Mesodermal cell (in vitro differentiated cells): ENCODE results near the gene PLA2G15.
A peak's percentile ranks its signal among the peaks of the same experiment; 100 is the strongest.

ENCODE experiments used
- H3K27ac ChIP-seq: 2 replicates; pipeline ENCODE4 v1.7.0; 2013; ENCODE audit warnings: mild to moderate bottlenecking, low read depth, low read length, moderate library complexity; ENCODE audit not compliant: severe bottlenecking
- H3K36me3 ChIP-seq: 2 replicates; pipeline ENCODE4 v1.7.1; 2013; ENCODE audit warnings: mild to moderate bottlenecking, low read length, moderate library complexity; ENCODE audit not compliant: control insufficient read depth, insufficient read depth
- H3K4me1 ChIP-seq: one replicate; pipeline ENCODE4 v1.7.1; 2013; ENCODE audit warnings: mild to moderate bottlenecking, low read length; ENCODE audit not compliant: insufficient read depth, control insufficient read depth, poor library complexity, severe bottlenecking
- H3K4me3 ChIP-seq: 2 replicates; pipeline ENCODE4 v1.7.0; 2013; ENCODE audit warnings: low read length, control low read depth, mild to moderate bottlenecking; ENCODE audit not compliant: insufficient read depth, poor library complexity, severe bottlenecking; ENCODE audit errors: extremely low read depth
- H3K9me3 ChIP-seq: 2 replicates; pipeline ENCODE4 v1.7.1; 2013; ENCODE audit warnings: mild to moderate bottlenecking, low read length, moderate library complexity; ENCODE audit not compliant: control insufficient read depth
- WGBS, 2 experiments: methylation state at CpG; one replicate each; pipeline ENCODE4 v1.1.5; 2013; ENCODE audit warnings: missing lambda C conversion rate in 2 of 2; ENCODE audit not compliant: insufficient coverage in 2 of 2; 5-methylcytosine and 5-hydroxymethylcytosine counted together

Gene PLA2G15

GRCh38 chr16:68269793-68270192 lies 24.6 kb downstream of the PLA2G15 start:
- H3K36me3 ChIP-seq: peaks cover 57% of the 10 kb centered on the region
- peaks cover 7% of the 10 kb centered on the region for H3K4me1 ChIP-seq
- no peak overlapping the region for H3K4me3 ChIP-seq
- H3K27ac ChIP-seq: no peak overlapping the region
- no peaks in the 10 kb centered on the region for H3K9me3 ChIP-seq
- WGBS, 2 experiments: 100% methylated on average over 2 to 3 of the region's 4 CpGs

GRCh38 chr16:68270353-68270752 lies 25.2 kb downstream of the PLA2G15 start:
- Histone ChIP-seq H3K4me3 (no peak overlapping the region), H3K27ac (no peak overlapping the region), H3K4me1 (peaks cover 7% of the 10 kb centered on the region), H3K36me3 (peaks cover 63% of the 10 kb centered on the region), H3K9me3 (no peaks in the 10 kb centered on the region)
- 100% methylated on average over 1 of the region's 1 CpG; no CpG with 5 or more reads in 1 of the 2 experiments for WGBS, 2 experiments

DNA sequence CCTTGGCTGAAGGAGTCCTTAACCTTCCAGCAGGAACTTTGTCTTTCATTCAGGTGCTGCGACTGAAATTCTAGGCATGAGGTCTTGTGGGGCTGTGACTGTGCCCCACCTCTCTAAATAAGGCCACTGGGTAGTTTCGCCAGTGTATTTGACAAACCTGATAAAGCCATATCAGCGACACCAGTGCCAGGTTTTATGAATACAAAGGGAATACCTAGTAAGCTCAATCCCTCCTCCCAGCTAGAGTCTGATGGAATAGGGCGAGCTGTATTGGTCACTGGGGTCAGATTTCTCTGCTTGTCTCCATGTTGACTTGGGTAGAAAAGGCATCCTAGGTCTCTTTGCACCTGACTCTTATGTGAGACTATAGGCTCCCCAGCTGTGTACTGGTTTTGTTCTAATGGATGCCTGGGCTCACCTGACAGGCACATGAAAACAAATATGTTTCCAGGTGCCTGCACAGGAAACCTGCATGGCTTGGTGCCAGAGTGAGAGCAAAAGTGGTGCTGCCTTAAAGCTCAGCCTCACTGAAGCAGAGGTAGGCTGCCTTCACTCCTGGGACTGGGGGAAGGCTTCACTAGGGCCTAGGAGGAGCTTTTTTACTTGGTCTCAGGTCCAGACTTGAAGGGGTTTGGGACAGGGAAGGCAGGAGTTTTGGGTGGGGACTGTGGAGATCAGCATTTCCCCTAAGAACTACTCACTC lies 27.5 kb downstream of the PLA2G15 start:
- H3K4me3 ChIP-seq: no peak overlapping the region
- peaks cover 7% of the 10 kb centered on the region for H3K4me1 ChIP-seq
- WGBS, 2 experiments: 90 to 93% methylated on average over 2 to 4 of the region's 4 CpGs
- H3K9me3 ChIP-seq: no peaks in the 10 kb centered on the region
- no peak overlapping the region for H3K27ac ChIP-seq
- peaks cover 79% of the 10 kb centered on the region for H3K36me3 ChIP-seq

GRCh38 chr16:68273459-68273858 lies 28.3 kb downstream of the PLA2G15 start:
- no peak overlapping the region for H3K27ac ChIP-seq
- H3K4me3 ChIP-seq: no peak overlapping the region
- H3K4me1 ChIP-seq: peaks cover 3% of the 10 kb centered on the region
- H3K36me3 ChIP-seq: peaks cover 75% of the 10 kb centered on the region
- no peaks in the 10 kb centered on the region for H3K9me3 ChIP-seq
- WGBS, 2 experiments: 100% methylated on average over 1 to 3 of the region's 5 CpGs

- H3K27ac ChIP-seq: no peak overlapping the region
- no peaks in the 10 kb centered on the region for H3K9me3 ChIP-seq
- 93 to 94% methylated on average over 3 of the region's 8 CpGs for WGBS, 2 experiments
- H3K4me3 ChIP-seq: no peak overlapping the region
- H3K4me1 ChIP-seq: peaks cover 3% of the 10 kb centered on the region
- H3K36me3 ChIP-seq: peaks cover 78% of the 10 kb centered on the region
Observed at GRCh38 chr16:68273896-68274295, 28.7 kb downstream of the PLA2G15 start.

DNA sequence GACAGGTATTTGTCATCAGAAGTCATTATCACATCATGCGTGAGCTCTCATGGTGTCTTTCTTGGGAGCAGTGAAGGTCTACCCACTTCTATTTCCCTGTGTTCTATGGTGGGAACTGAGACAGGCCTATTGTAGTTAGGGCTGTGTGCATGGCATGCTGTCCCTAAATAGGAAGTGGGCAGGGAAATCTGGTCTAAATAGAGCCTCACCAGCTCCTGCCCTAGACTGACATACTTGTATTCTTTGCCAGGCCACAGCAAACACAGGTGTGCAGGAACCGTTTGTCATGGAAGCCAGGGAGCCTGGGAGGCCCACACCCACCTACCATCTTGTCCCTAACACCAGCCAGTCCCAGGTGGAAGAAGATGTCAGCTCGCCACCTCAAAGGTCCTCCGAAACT lies 29.3 kb downstream of the PLA2G15 start:
- Histone ChIP-seq H3K36me3 (peaks cover 83% of the 10 kb centered on the region), H3K27ac (no peak overlapping the region), H3K9me3 (no peaks in the 10 kb centered on the region), H3K4me3 (no peak overlapping the region), H3K4me1 (peaks cover 3% of the 10 kb centered on the region)
- WGBS, 2 experiments: 93 to 96% methylated on average over 3 to 4 of the region's 4 CpGs

- peaks cover 3% of the 10 kb centered on the region for H3K4me1 ChIP-seq
- no peaks in the 10 kb centered on the region for H3K9me3 ChIP-seq
- no peak overlapping the region for H3K4me3 ChIP-seq
- H3K36me3 ChIP-seq: peaks cover 82% of the 10 kb centered on the region
- peak overlapping the region; percentile 18 for H3K27ac ChIP-seq
- 90 to 100% methylated on average over 2 of the region's 4 CpGs for WGBS, 2 experiments
Observed at GRCh38 chr16:68275611-68276191, 30.5 kb downstream of the PLA2G15 start.

GRCh38 chr16:68276223-68276622 lies 31.1 kb downstream of the PLA2G15 start:
- H3K36me3 ChIP-seq: peaks cover 80% of the 10 kb centered on the region
- H3K27ac ChIP-seq: no peak overlapping the region
- no peak overlapping the region for H3K4me3 ChIP-seq
- H3K4me1 ChIP-seq: peaks cover 3% of the 10 kb centered on the region
- no peaks in the 10 kb centered on the region for H3K9me3 ChIP-seq
- 81 to 93% methylated on average over 2 of the region's 3 CpGs for whole genome bisulfite sequencing, 2 experiments

- Histone ChIP-seq H3K27ac (no peak overlapping the region), H3K4me3 (no peak overlapping the region), H3K4me1 (peaks cover 3% of the 10 kb centered on the region), H3K36me3 (peaks cover 83% of the 10 kb centered on the region), H3K9me3 (no peaks in the 10 kb centered on the region)
- 96 to 97% methylated on average over 9 to 10 of the region's 13 CpGs for WGBS, 2 experiments
Observed at GRCh38 chr16:68279726-68280558, 34.8 kb downstream of the PLA2G15 start.

GRCh38 chr16:68281368-68282063 lies 36.3 kb downstream of the PLA2G15 start:
- WGBS, 2 experiments: 88 to 100% methylated on average over 2 to 3 of the region's 4 CpGs
- Histone ChIP-seq H3K36me3 (peaks cover 82% of the 10 kb centered on the region), H3K9me3 (no peaks in the 10 kb centered on the region)

More at GRCh38 chr16:68281368-68282063, 36.3 kb downstream of the PLA2G15 start:
- Histone ChIP-seq H3K27ac (no peak overlapping the region), H3K4me3 (no peak overlapping the region), H3K4me1 (peaks cover 4% of the 10 kb centered on the region)
